Transverse colon (tissue), 4 donors: ENCODE measurements around the gene SMYD3.

ENCODE experiments used
- POLR2A ChIP-seq: fragments of 450-650 bp; IDR thresholded peaks from one replicate; pipeline ENCODE4 v1.6.1; 2016; ENCODE audit warnings: antibody characterized with exemption, mild to moderate bottlenecking, moderate library complexity
- POLR2AphosphoS5 ChIP-seq, 3 donors: sonication (generic); formaldehyde crosslinking; IDR thresholded peaks; one replicate each; pipeline ENCODE4 v1.6.1; 2016; ENCODE audit warnings: antibody characterized with exemption in 3 of 3
- TF ChIP-seq, protein P1 (sequence below), 5 experiments: fragments of 200-600 bp in 3 of 5; fragments of 450-650 bp in 2 of 5; sonication (generic) in 3 of 5; IDR thresholded peaks; 1 replicate in 2 of 5; 2 replicates in 3 of 5; pipeline ENCODE4 v1.5.1; 2016 to 2017; ENCODE audit warnings: antibody characterized with exemption in 5 of 5, inconsistent platforms in 3 of 5, mild to moderate bottlenecking in 2 of 5, moderate library complexity in 1 of 5

- TF ChIP-seq POLR2AphosphoS5 (IDR thresholded peaks at IDR 0.05) (no peak), POLR2A (no peak)
- TF ChIP-seq, protein P1, sequence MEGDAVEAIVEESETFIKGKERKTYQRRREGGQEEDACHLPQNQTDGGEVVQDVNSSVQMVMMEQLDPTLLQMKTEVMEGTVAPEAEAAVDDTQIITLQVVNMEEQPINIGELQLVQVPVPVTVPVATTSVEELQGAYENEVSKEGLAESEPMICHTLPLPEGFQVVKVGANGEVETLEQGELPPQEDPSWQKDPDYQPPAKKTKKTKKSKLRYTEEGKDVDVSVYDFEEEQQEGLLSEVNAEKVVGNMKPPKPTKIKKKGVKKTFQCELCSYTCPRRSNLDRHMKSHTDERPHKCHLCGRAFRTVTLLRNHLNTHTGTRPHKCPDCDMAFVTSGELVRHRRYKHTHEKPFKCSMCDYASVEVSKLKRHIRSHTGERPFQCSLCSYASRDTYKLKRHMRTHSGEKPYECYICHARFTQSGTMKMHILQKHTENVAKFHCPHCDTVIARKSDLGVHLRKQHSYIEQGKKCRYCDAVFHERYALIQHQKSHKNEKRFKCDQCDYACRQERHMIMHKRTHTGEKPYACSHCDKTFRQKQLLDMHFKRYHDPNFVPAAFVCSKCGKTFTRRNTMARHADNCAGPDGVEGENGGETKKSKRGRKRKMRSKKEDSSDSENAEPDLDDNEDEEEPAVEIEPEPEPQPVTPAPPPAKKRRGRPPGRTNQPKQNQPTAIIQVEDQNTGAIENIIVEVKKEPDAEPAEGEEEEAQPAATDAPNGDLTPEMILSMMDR (IDR thresholded peaks at IDR 0.05), result no peak
Measured at GRCh38 chr1:245995474-245995873, 511.6 kb downstream of the SMYD3 start.
